K562 (cell line): Measurements from ENCODE around the gene CAPZA1. TPM values are rescaled to one million over a fixed set of nuclear protein-coding genes. Genes with fewer than 3 reads are reported as not detected.

ENCODE experiments used
- ATAC-seq: fragments of 200-7000 bp; cut with Tn5 transposase; 3 replicates; pipeline ENCODE4 v1.9.1; 2020; ENCODE audit warnings: moderate library complexity
- BruUV-seq: library from RNA; stranded (reverse); fragments of 400-500 nt; replicated peaks from 2 replicates; lab custom pipeline; 2021; lab: Mats Ljungman, UMichigan
- CTCF ChIA-PET: fragments of 300-600 bp; formaldehyde crosslinking; extraction: SDS; loops from one replicate; lab custom pipeline; 2021; ENCODE audit warnings: low intra/inter-chr PET ratio; lab: Yijun Ruan, JAX
- POLR2A ChIA-PET: fragments of 300-600, 350-650 bp; sonication (Branson Sonifier 250); formaldehyde crosslinking; extraction: SDS; loops from one replicate; lab custom pipeline; 2021; ENCODE audit warnings: antibody characterized with exemption, inconsistent platforms; lab: Yijun Ruan, JAX
- DNase-seq, 4 experiments: peaks; one replicate each; pipeline versions ENCODE4 v3.0.0 to v3.0.0-alpha.2; 2011 to 2018; ENCODE audit warnings: low spot score in 3 of 4, mixed read lengths in 3 of 4; ENCODE audit errors: extremely low read depth in 1 of 4
- FAIRE-seq: peaks from 2 replicates; lab custom pipeline; 2011; peaks lifted over from hg19 to GRCh38; lab: Jason Lieb, UNC
- H2AFZ ChIP-seq: 2 replicates; pipeline ENCODE4 v1.6.0; 2011; ENCODE audit warnings: low read depth, low read length, control low read depth, inconsistent platforms
- H3K27ac ChIP-seq: fragments of 200-600 bp; 3 replicates; pipeline ENCODE4 v1.8.0; 2011; ENCODE audit warnings: low read depth, mild to moderate bottlenecking, control low read depth, inconsistent platforms, low read length, moderate library complexity, mixed read lengths; ENCODE audit errors: extremely low read depth
- H3K27me3 ChIP-seq, 2 experiments: fragments of 300-600 bp in 1 of 2; 2 replicates in 1 of 2; 3 replicates in 1 of 2; pipeline versions ENCODE4 v1.6.0 to v1.8.0; 2011; ENCODE audit warnings: inconsistent platforms in 2 of 2, low read length in 2 of 2, mild to moderate bottlenecking in 1 of 2, mixed read lengths in 1 of 2, moderate library complexity in 1 of 2; ENCODE audit not compliant: control insufficient read depth in 2 of 2, insufficient read depth in 2 of 2
- H3K36me3 ChIP-seq: fragments of 300-600 bp; 3 replicates; pipeline ENCODE4 v1.8.0; 2011; ENCODE audit warnings: mild to moderate bottlenecking, low read length, inconsistent platforms; ENCODE audit not compliant: control insufficient read depth, insufficient read depth
- H3K4me1 ChIP-seq, 2 experiments: fragments of 200-600 bp in 1 of 2; replicated peaks in 1 of 2; 2 replicates in 1 of 2; 3 replicates in 1 of 2; pipeline versions ENCODE4 v1.5.1 to v1.8.0; 2011; ENCODE audit warnings: inconsistent platforms in 2 of 2, low read length in 2 of 2, mild to moderate bottlenecking in 1 of 2, mixed read lengths in 1 of 2, moderate library complexity in 1 of 2; ENCODE audit not compliant: control insufficient read depth in 2 of 2, insufficient read depth in 2 of 2
- H3K4me2 ChIP-seq: 2 replicates; pipeline ENCODE4 v1.6.1; 2011; ENCODE audit warnings: low read length, control low read depth, inconsistent platforms, mixed read lengths; ENCODE audit not compliant: insufficient read depth
- H3K4me3 ChIP-seq: fragments of 200-600 bp; sonication (generic), shearing (Covaris generic); 2 replicates; pipeline ENCODE4 v1.5.1; 2016; ENCODE audit warnings: control low read depth, inconsistent platforms
- H3K79me2 ChIP-seq: fragments of 200-600 bp; 3 replicates; pipeline ENCODE4 v1.8.0; 2011; ENCODE audit warnings: low read length, inconsistent platforms; ENCODE audit not compliant: control insufficient read depth, insufficient read depth
- H3K9ac ChIP-seq, 2 experiments: 2 replicates each; pipeline versions ENCODE4 v1.6.0 to v1.6.1; 2011; ENCODE audit warnings: low read depth in 2 of 2, low read length in 2 of 2, control low read depth in 1 of 2, inconsistent platforms in 1 of 2, mild to moderate bottlenecking in 1 of 2, mixed read lengths in 1 of 2; ENCODE audit not compliant: insufficient read depth in 1 of 2
- H3K9me1 ChIP-seq: one replicate; pipeline ENCODE4 v1.6.0; 2011; ENCODE audit warnings: inconsistent platforms, mild to moderate bottlenecking, low read length, moderate library complexity; ENCODE audit not compliant: control insufficient read depth, insufficient read depth
- H3K9me3 ChIP-seq: replicated peaks from 2 replicates; pipeline ENCODE4 v1.5.1; 2011; ENCODE audit warnings: low read depth, low read length, inconsistent platforms; ENCODE audit not compliant: control insufficient read depth, insufficient read depth
- H4K20me1 ChIP-seq: replicated peaks from 2 replicates; pipeline ENCODE4 v1.6.1; 2011; ENCODE audit warnings: low read length, inconsistent platforms, mixed read lengths; ENCODE audit not compliant: control insufficient read depth, insufficient read depth
- CTBP1 ChIP-seq: fragments of 450-650 bp; IDR thresholded peaks from 2 replicates; pipeline ENCODE4 v1.6.1; 2016; ENCODE audit warnings: borderline replicate concordance
- ELF2 ChIP-seq: fragments of 250-450 bp; sonication (Bioruptor Pico); IDR thresholded peaks from 2 replicates; pipeline ENCODE4 v1.5.0; 2021; ENCODE audit warnings: mild to moderate bottlenecking
- JUN ChIP-seq, 2 experiments: sonication (generic) in 1 of 2; formaldehyde crosslinking in 1 of 2; IDR thresholded peaks; 2 replicates each; pipeline versions ENCODE4 v1.6.1 to v1.8.0; 2012 to 2022; ENCODE audit warnings: borderline replicate concordance in 2 of 2, mild to moderate bottlenecking in 2 of 2, improper control_type of control experiment in 1 of 2, low read depth in 1 of 2, low read length in 1 of 2, missing genetic modification reagents in 1 of 2
- MEIS2 ChIP-seq: fragments of 450-650 bp; IDR thresholded peaks from 2 replicates; pipeline ENCODE4 v1.6.1; 2014; ENCODE audit warnings: mild to moderate bottlenecking; ENCODE audit not compliant: partially characterized antibody
- MITF ChIP-seq: IDR thresholded peaks from 2 replicates; pipeline ENCODE4 v1.6.1; 2014; ENCODE audit warnings: antibody characterized with exemption
- PBX2 ChIP-seq, 2 experiments: IDR thresholded peaks in 1 of 2; conservative IDR thresholded peaks in 1 of 2; 2 replicates each; pipeline ENCODE4 v1.6.1; 2016; ENCODE audit warnings: low read depth in 2 of 2, mild to moderate bottlenecking in 1 of 2, missing compliant biosample characterization in 1 of 2, missing genetic modification characterization in 1 of 2, moderate library complexity in 1 of 2
- RCOR1 ChIP-seq, 2 experiments: IDR thresholded peaks; 2 replicates each; pipeline ENCODE4 v1.6.1; 2012; ENCODE audit warnings: low read depth in 2 of 2, low read length in 2 of 2, borderline replicate concordance in 1 of 2, improper control_type of control experiment in 1 of 2
- TOE1 ChIP-seq, 2 experiments: fragments of 450-650 bp in 1 of 2; sonication (generic) in 1 of 2; formaldehyde crosslinking in 1 of 2; IDR thresholded peaks; 2 replicates each; pipeline versions ENCODE4 v1.7.1 to v1.8.0; 2016 to 2022; ENCODE audit warnings: borderline replicate concordance in 2 of 2, mild to moderate bottlenecking in 2 of 2, antibody characterized with exemption in 1 of 2, inconsistent platforms in 1 of 2, low read depth in 1 of 2, missing genetic modification reagents in 1 of 2, moderate library complexity in 1 of 2
- in situ Hi-C: fragments of 300-500 bp; cut with MboI; formaldehyde crosslinking; loops from 4 replicates; pipeline ENCODE4 v1.15.0; 2018; ENCODE audit warnings: inconsistent platforms, mixed read lengths
- intact Hi-C: fragments of 100-400 bp; cut with micrococcal nuclease; formaldehyde crosslinking; loops from 2 replicates; pipeline ENCODE4 v1.14.2; 2022
- polyA plus RNA-seq, 8 experiments: library from polyadenylated mRNA; depleted of rRNA in 4 of 8; stranded (reverse) in 5 of 8; unstranded in 3 of 8; fragments of >200 nt; fragmentation: Nextera tagmentation in 2 of 8; fragmentation: Illumina TruSeq in 1 of 8; extraction: Ambion mirVana in 2 of 8; extraction: Trizol in 1 of 8; gene quantifications; 2 replicates each; pipeline versions ENCODE4 v1.2.1 to v1.2.3, GENCODE V29; 2011 to 2014; ENCODE audit warnings: inconsistent platforms in 1 of 8, missing spikeins in 1 of 8
- total RNA-seq, 7 experiments: library from RNA; depleted of rRNA in 6 of 7; stranded (reverse); fragments of >200 nt in 6 of 7; fragmentation: Illumina TruSeq in 2 of 7; extraction: Trizol in 2 of 7; gene quantifications; 2 replicates each; pipeline versions ENCODE4 v1.2.1 to v1.2.3, GENCODE V29; 2011 to 2021; ENCODE audit warnings: low replicate concordance in 1 of 7

Gene CAPZA1
- total and polyA plus RNA-seq, 9 of the 15 experiments (the other 6 are each of a cell fraction or from before 2014, with no cell fraction given): 237 to 1,020 (median 306) TPM

- ATAC-seq: peak; percentile 75
Measured at GRCh38 chr1:112583366-112583765, 36.3 kb upstream of the CAPZA1 start.

More at GRCh38 chr1:112583366-112583765, 36.3 kb upstream of the CAPZA1 start:
- no peak overlapping the region for H3K4me2 ChIP-seq
- no peak overlapping the region for H2AFZ ChIP-seq
- TF ChIP-seq RCOR1 (IDR thresholded peaks at IDR 0.05; ENCODE audit: borderline replicate concordance in 1 of 2, low read depth in 2 of 2, low read length in 2 of 2) (peak in 1 of 2 experiments; percentile 36; a peak in 1 of 4 replicates), ELF2 (CRISPR knock-in tag) (no peak), MEIS2 (peak; percentile 59), TOE1 (IDR thresholded peaks at IDR 0.05; ENCODE audit: borderline replicate concordance) (no peak), TOE1 (CRISPR knock-in tag; IDR thresholded peaks at IDR 0.05; ENCODE audit: borderline replicate concordance, low read depth) (no peak), CTBP1 (0 out of 2 replicates have a peak, but pooled peaks have one; percentile 17), JUN (IDR thresholded peaks at IDR 0.05; ENCODE audit: borderline replicate concordance, low read depth, low read length) (no peak), JUN (CRISPR knock-in tag; IDR thresholded peaks at IDR 0.05; ENCODE audit: borderline replicate concordance) (no peak), MITF (no peak), PBX2 (CRISPR knock-in tag; IDR thresholded peaks at IDR 0.05; ENCODE audit: low read depth) (no peak), PBX2 (tag; conservative IDR thresholded peaks at IDR 0.05; ENCODE audit: low read depth) (0 out of 2 replicates have a peak, but pooled peaks have one; percentile 32)
- TF ChIP-seq, all 486 proteins: peak for 4
- no TSS peak for BruUV-seq
- Histone ChIP-seq H3K9me3 (no peaks in the 10 kb centered on the region), H3K27me3 (no peaks in the 10 kb centered on the region), H3K79me2 (no peaks in the 10 kb centered on the region), H3K4me3 (no peak overlapping the region), H4K20me1 (no peaks in the 10 kb centered on the region), H3K9me1 (no peaks in the 10 kb centered on the region), H3K36me3 (peaks cover 6% of the 10 kb centered on the region; the same call in 1 of the 3 replicates), H3K27ac (no peak overlapping the region), H3K4me1 (peaks cover 0 to 8% of the 10 kb centered on the region in 2 experiments; a peak in 2 of 5 replicates), H3K9ac (no peak overlapping the region)
- DNase-seq (peak in 1 of 4 experiments; percentile 15), FAIRE-seq (no peak)
- intact Hi-C loops: no loop called here
- ChIA-PET CTCF (no interaction called here), POLR2A (interaction anchor here (0.6 to 0.7 kb wide), 2 partner anchors 16 to 27 kb away, joined by 3 to 4 read pairs; no protein-coding TSS in a partner anchor)
- in situ Hi-C loops: no loop called here
